Keratinocyte (primary cell): Measurements from ENCODE around the gene BRD2.

ENCODE experiments used
- EZH2 ChIP-seq: IDR thresholded peaks from one replicate; pipeline ENCODE4 v1.6.1; 2012; ENCODE audit warnings: inconsistent platforms, mild to moderate bottlenecking, low read length, moderate library complexity
- TF ChIP-seq, protein P1 (sequence below), 3 experiments: IDR thresholded peaks in 1 of 3; conservative IDR thresholded peaks in 1 of 3; optimal IDR thresholded peaks in 1 of 3; 2 replicates in 2 of 3; 3 replicates in 1 of 3; pipeline versions ENCODE3 to v1.5.1; 2011; ENCODE audit warnings: low read length in 3 of 3, mild to moderate bottlenecking in 3 of 3, moderate library complexity in 2 of 3, control low read depth in 1 of 3, inconsistent platforms in 1 of 3; ENCODE audit not compliant: insufficient read depth in 2 of 3; ENCODE audit errors: extremely low read depth in 1 of 3

DNA sequence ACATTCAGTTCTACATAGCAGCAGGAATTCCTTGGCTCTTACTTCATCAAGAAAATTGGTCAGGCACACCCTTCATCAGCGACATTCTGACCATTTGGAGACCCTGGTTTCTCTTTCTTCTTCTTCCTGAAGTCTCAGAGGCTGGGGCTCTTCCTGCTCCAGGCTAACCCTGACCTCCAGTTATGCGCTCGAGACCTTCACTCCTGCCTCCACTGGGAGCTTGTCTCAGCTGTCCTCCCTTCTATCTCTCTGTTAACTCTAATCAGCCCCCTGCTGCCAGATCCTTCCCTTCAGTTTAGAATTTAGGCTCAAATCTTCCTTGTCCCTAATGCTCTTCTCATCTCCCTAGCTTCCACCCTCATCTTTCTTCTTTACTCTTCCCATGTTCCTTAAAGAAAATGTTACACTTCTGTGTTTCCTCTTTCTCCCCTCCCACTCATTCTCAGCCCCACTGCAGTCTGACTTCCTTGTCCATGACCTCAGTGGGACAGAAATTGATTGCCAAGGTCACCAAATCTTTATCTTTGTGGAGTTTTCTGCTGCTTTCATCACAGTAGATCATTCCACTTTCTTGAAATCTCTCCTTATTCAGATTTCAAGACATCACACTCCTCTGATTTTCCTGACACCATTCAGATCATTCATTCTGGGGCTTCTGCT, 49.4 kb downstream of the BRD2 start:
- TF ChIP-seq, protein P1, sequence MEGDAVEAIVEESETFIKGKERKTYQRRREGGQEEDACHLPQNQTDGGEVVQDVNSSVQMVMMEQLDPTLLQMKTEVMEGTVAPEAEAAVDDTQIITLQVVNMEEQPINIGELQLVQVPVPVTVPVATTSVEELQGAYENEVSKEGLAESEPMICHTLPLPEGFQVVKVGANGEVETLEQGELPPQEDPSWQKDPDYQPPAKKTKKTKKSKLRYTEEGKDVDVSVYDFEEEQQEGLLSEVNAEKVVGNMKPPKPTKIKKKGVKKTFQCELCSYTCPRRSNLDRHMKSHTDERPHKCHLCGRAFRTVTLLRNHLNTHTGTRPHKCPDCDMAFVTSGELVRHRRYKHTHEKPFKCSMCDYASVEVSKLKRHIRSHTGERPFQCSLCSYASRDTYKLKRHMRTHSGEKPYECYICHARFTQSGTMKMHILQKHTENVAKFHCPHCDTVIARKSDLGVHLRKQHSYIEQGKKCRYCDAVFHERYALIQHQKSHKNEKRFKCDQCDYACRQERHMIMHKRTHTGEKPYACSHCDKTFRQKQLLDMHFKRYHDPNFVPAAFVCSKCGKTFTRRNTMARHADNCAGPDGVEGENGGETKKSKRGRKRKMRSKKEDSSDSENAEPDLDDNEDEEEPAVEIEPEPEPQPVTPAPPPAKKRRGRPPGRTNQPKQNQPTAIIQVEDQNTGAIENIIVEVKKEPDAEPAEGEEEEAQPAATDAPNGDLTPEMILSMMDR (optimal IDR thresholded peaks at IDR 0.05 in 1 of 3, IDR thresholded peaks at IDR 0.05 in 1 of 3, conservative IDR thresholded peaks at IDR 0.05 in 1 of 3; ENCODE audit: extremely low read depth in 1 of 3, insufficient read depth in 2 of 3, low read length in 3 of 3) = no peak
- no peak for TF ChIP-seq EZH2
